Keratinocyte (primary cell): ENCODE data around the gene KRT14. TPM values are rescaled to one million over a fixed set of nuclear protein-coding genes. Genes with fewer than 3 reads are reported as not detected.

Experiments used
- DNase-seq: peaks from one replicate; pipeline ENCODE4 v3.0.0-alpha.2; 2011; ENCODE audit warnings: low read depth, missing footprints, low spot score
- FAIRE-seq: peaks from 2 replicates; lab custom pipeline; 2011; peaks lifted over from hg19 to GRCh38; lab: Jason Lieb, UNC
- H2AFZ ChIP-seq: 2 replicates; pipeline ENCODE4 v1.6.0; 2012; ENCODE audit warnings: low read length, control low read depth, inconsistent platforms; ENCODE audit not compliant: control insufficient read depth
- H3K27ac ChIP-seq: 2 replicates; pipeline ENCODE4 v1.5.1; 2011; ENCODE audit warnings: low read length; ENCODE audit not compliant: control insufficient read depth, insufficient read depth
- H3K27me3 ChIP-seq: 3 replicates; pipeline ENCODE4 v1.6.0; 2011; ENCODE audit warnings: low read length; ENCODE audit not compliant: control insufficient read depth, insufficient read depth; ENCODE audit errors: extremely low read depth
- H3K36me3 ChIP-seq, 2 experiments: 2 replicates in 1 of 2; 3 replicates in 1 of 2; pipeline ENCODE4 v1.5.1; 2011; ENCODE audit warnings: low read length in 2 of 2, mild to moderate bottlenecking in 1 of 2; ENCODE audit not compliant: control insufficient read depth in 2 of 2, insufficient read depth in 2 of 2; ENCODE audit errors: extremely low read depth in 1 of 2
- H3K4me1 ChIP-seq: 3 replicates; pipeline ENCODE4 v1.5.1; 2011; ENCODE audit warnings: low read length; ENCODE audit not compliant: control insufficient read depth, insufficient read depth; ENCODE audit errors: extremely low read depth
- H3K4me2 ChIP-seq: 3 replicates; pipeline ENCODE4 v1.6.0; 2011; ENCODE audit warnings: low read depth, low read length; ENCODE audit not compliant: control insufficient read depth, insufficient read depth; ENCODE audit errors: extremely low read depth
- H3K4me3 ChIP-seq, 3 experiments: fragments of 200-600 bp in 1 of 3; sonication (generic) in 1 of 3; 2 replicates in 2 of 3; 3 replicates in 1 of 3; pipeline ENCODE4 v1.5.1; 2011 to 2016; ENCODE audit warnings: low read length in 3 of 3, mild to moderate bottlenecking in 3 of 3, control low read depth in 2 of 3, inconsistent platforms in 1 of 3, low read depth in 1 of 3, mixed read lengths in 1 of 3, mixed run types in 1 of 3, moderate library complexity in 1 of 3; ENCODE audit not compliant: control insufficient read depth in 2 of 3, insufficient read depth in 2 of 3; ENCODE audit errors: extremely low read depth in 1 of 3
- H3K79me2 ChIP-seq: 2 replicates; pipeline ENCODE4 v1.6.0; 2012; ENCODE audit warnings: low read length; ENCODE audit not compliant: control insufficient read depth, insufficient read depth
- H3K9ac ChIP-seq: 3 replicates; pipeline ENCODE4 v1.6.0; 2011; ENCODE audit warnings: low read length; ENCODE audit not compliant: control insufficient read depth, insufficient read depth; ENCODE audit errors: extremely low read depth
- H3K9me1 ChIP-seq: 3 replicates; pipeline ENCODE4 v1.6.0; 2011; ENCODE audit warnings: low read length; ENCODE audit not compliant: control insufficient read depth, insufficient read depth; ENCODE audit errors: extremely low read depth
- H3K9me3 ChIP-seq: 2 replicates; pipeline ENCODE4 v1.5.1; 2012; ENCODE audit warnings: low read depth, low read length; ENCODE audit not compliant: control insufficient read depth
- H4K20me1 ChIP-seq: 3 replicates; pipeline ENCODE4 v1.6.0; 2011; ENCODE audit warnings: low read length; ENCODE audit not compliant: control insufficient read depth, insufficient read depth; ENCODE audit errors: extremely low read depth
- CTCF ChIP-seq, 3 experiments: IDR thresholded peaks in 1 of 3; conservative IDR thresholded peaks in 1 of 3; optimal IDR thresholded peaks in 1 of 3; 2 replicates in 2 of 3; 3 replicates in 1 of 3; pipeline versions ENCODE3 to v1.5.1; 2011; ENCODE audit warnings: low read length in 3 of 3, mild to moderate bottlenecking in 3 of 3, moderate library complexity in 2 of 3, control low read depth in 1 of 3, inconsistent platforms in 1 of 3; ENCODE audit not compliant: insufficient read depth in 2 of 3; ENCODE audit errors: extremely low read depth in 1 of 3
- EZH2 ChIP-seq: IDR thresholded peaks from one replicate; pipeline ENCODE4 v1.6.1; 2012; ENCODE audit warnings: inconsistent platforms, mild to moderate bottlenecking, low read length, moderate library complexity
- dilution Hi-C: fragments of 300-500 bp; cut with MboI; formaldehyde crosslinking; loops from one replicate; pipeline ENCODE4 v1.7.0; 2020; ENCODE audit warnings: low sequenced_read_pairs; ENCODE audit not compliant: extremely low pct_ligation_motif_present
- polyA plus RNA-seq, 5 experiments: library from polyadenylated mRNA; depleted of rRNA in 3 of 5; stranded (reverse) in 3 of 5; stranded (forward) in 1 of 5; unstranded in 1 of 5; fragments of >200 nt; gene quantifications; 1 replicate in 1 of 5; 2 replicates in 3 of 5; 3 replicates in 1 of 5; pipeline versions ENCODE4 v1.2.1 to v1.2.3, GENCODE V29; 2011 to 2012; ENCODE audit warnings: missing spikeins in 2 of 5, low read depth in 1 of 5, low replicate concordance in 1 of 5

The KRT14 gene
- polyA plus RNA-seq, 1 donor (not counting 4 experiments of a cell fraction or from before 2014, with no cell fraction given) = 26,041 TPM

- no peaks in the 10 kb centered on the region for H4K20me1 ChIP-seq
- dilution Hi-C loops = no loop called here
- FAIRE-seq = no peak
- no peak overlapping the region for H3K4me2 ChIP-seq
- H3K79me2 ChIP-seq = no peaks in the 10 kb centered on the region
- H3K27ac ChIP-seq = no peak overlapping the region
- TF ChIP-seq CTCF (optimal IDR thresholded peaks at IDR 0.05 in 1 of 3, IDR thresholded peaks at IDR 0.05 in 1 of 3, conservative IDR thresholded peaks at IDR 0.05 in 1 of 3; ENCODE audit: extremely low read depth in 1 of 3, insufficient read depth in 2 of 3, low read length in 3 of 3) (no peak), EZH2 (no peak)
- no peaks in the 10 kb centered on the region for H3K27me3 ChIP-seq
- H3K9me1 ChIP-seq = no peaks in the 10 kb centered on the region
- no peak for DNase-seq
- no peak overlapping the region for H2AFZ ChIP-seq
- no peaks in the 10 kb centered on the region for H3K9me3 ChIP-seq
- no peak overlapping the region for H3K9ac ChIP-seq
- no peak overlapping the region for H3K4me3 ChIP-seq
- no peaks in the 10 kb centered on the region for H3K36me3 ChIP-seq
- H3K4me1 ChIP-seq = peaks cover 13% of the 10 kb centered on the region
Observed at GRCh38 chr17:41599680-41600079, 13.0 kb upstream of the KRT14 start.

- Histone ChIP-seq H3K9me3 (no peaks in the 10 kb centered on the region), H3K9ac (no peak overlapping the region), H3K4me2 (peak overlapping the region; percentile 30), H4K20me1 (no peaks in the 10 kb centered on the region), H3K79me2 (no peaks in the 10 kb centered on the region), H3K4me1 (peaks cover 29% of the 10 kb centered on the region), H3K36me3 (no peaks in the 10 kb centered on the region), H3K27me3 (no peaks in the 10 kb centered on the region), H2AFZ (no peak overlapping the region), H3K4me3 (no peak overlapping the region), H3K27ac (no peak overlapping the region), H3K9me1 (no peaks in the 10 kb centered on the region)
- DNase-seq = no peak
- TF ChIP-seq CTCF (optimal IDR thresholded peaks at IDR 0.05 in 1 of 3, IDR thresholded peaks at IDR 0.05 in 1 of 3, conservative IDR thresholded peaks at IDR 0.05 in 1 of 3; ENCODE audit: extremely low read depth in 1 of 3, insufficient read depth in 2 of 3, low read length in 3 of 3) (no peak), EZH2 (no peak)
- dilution Hi-C loops = no loop called here
- peak; percentile 39 for FAIRE-seq
Observed at GRCh38 chr17:41595585-41595984, 8.9 kb upstream of the KRT14 start.
